Thyroid gland (tissue), 4 donors: Measurements from ENCODE around the gene METTL25B. TPM values are rescaled to one million over a fixed set of nuclear protein-coding genes. Genes with fewer than 3 reads are reported as not detected.

Source experiments
- DNase-seq, 2 donors: peaks; one replicate each; pipeline ENCODE4 v3.0.0-alpha.2; 2019
- H3K27ac ChIP-seq, 3 donors: fragments of 200-600 bp; sonication (generic); 1 replicate in 2 of 3; 2 replicates in 1 of 3; pipeline ENCODE4 v1.5.1; 2016 to 2019; ENCODE audit warnings: mild to moderate bottlenecking in 1 of 3, moderate library complexity in 1 of 3
- H3K27me3 ChIP-seq: fragments of 200-600 bp; sonication (generic); one replicate; pipeline ENCODE4 v1.5.1; 2019
- H3K36me3 ChIP-seq, 2 donors: fragments of 200-600 bp; sonication (generic); one replicate each; pipeline ENCODE4 v1.5.1; 2016 to 2019
- H3K4me1 ChIP-seq, 2 donors: fragments of 200-600 bp; sonication (generic); one replicate each; pipeline ENCODE4 v1.5.1; 2017 to 2019
- H3K4me3 ChIP-seq, 3 donors: fragments of 200-600 bp; sonication (generic); replicated peaks in 1 of 3; 1 replicate in 2 of 3; 2 replicates in 1 of 3; pipeline ENCODE4 v1.5.1; 2016; ENCODE audit warnings: mild to moderate bottlenecking in 1 of 3
- H3K9me3 ChIP-seq: fragments of 200-600 bp; sonication (generic); one replicate; pipeline ENCODE4 v1.5.1; 2017
- POLR2A ChIP-seq, 2 donors: fragments of 450-650 bp; IDR thresholded peaks; one replicate each; pipeline ENCODE4 v1.6.1; 2017; ENCODE audit warnings: antibody characterized with exemption in 2 of 2, mild to moderate bottlenecking in 2 of 2, moderate library complexity in 1 of 2
- WGBS, 2 donors: methylation state at CpG; one replicate each; pipeline ENCODE4 v1.1.5; 2017; 5-methylcytosine and 5-hydroxymethylcytosine counted together
- intact Hi-C: fragments of 100-400 bp; cut with DNase I; formaldehyde crosslinking; loops from one replicate; pipeline ENCODE4 v1.15.1; 2023
- total RNA-seq, 4 donors: library from RNA; depleted of rRNA; stranded (reverse); fragments of >200 nt; gene quantifications; one replicate each; pipeline ENCODE4 v1.2.3, GENCODE V29; 2016
- TF ChIP-seq, protein P1 (sequence below), 6 experiments: fragments of 200-600 bp in 3 of 6; fragments of 450-650 bp in 3 of 6; sonication (generic) in 3 of 6; IDR thresholded peaks; one replicate each; pipeline ENCODE4 v1.5.1; 2016 to 2019; ENCODE audit warnings: antibody characterized with exemption in 6 of 6, mild to moderate bottlenecking in 2 of 6, inconsistent platforms in 1 of 6, moderate library complexity in 1 of 6

The METTL25B gene
- total RNA-seq = 10 to 100 TPM; 15.5 to 33.4 (median 25.3) TPM

DNA sequence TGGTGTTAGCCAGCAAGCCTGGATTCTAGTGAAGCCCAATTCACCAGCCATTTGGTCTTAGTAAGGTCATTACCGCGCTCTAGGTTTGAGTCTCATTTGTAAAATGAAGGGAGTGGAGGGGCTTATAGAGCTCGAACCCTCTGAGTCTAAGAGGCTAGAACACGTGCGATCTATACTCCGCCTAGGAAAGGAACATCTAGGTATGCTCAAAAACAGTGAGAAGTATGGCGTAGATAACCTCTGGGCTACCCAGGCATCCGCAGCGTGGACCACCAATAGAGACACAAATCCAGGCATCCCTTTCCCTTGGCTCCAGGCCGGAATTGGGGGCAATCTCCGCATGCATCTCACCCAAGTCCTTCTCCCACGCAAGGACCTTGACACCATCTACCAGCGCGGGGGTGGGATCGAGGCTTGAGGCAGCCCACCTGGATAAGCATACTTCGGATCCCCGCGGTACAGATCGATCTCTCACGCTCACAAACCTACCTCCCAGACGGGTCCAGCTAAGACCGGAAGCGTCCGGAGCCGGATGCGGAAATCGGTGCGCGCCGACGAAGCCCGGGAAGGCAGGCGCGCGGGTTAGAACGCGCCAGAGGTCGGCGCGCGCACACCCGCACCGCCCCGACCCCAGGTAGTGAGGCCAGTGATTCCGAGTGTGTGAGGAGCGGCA lies at the start of gene METTL25B:
METTL25B (plus strand) TSS at position 544 of the 673 bp plus-strand sequence. CDS start 636 bp downstream, outside the sequence.
- H3K27ac ChIP-seq = peak within 1 kb of the TSS; percentile 95 to 97 (median 96)
- peak; percentile 80 to 84 for DNase-seq
- H3K4me3 ChIP-seq = peak within 1 kb of the TSS; percentile 66 to 94 (median 83)
- peaks cover 13 to 15% of the 10 kb centered on the region in 2 donors for H3K36me3 ChIP-seq
- H3K27me3 ChIP-seq = no peaks in the 10 kb centered on the region
- intact Hi-C loops = no loop called here
- H3K9me3 ChIP-seq = no peaks in the 10 kb centered on the region
- peaks cover 32 to 37% of the 10 kb centered on the region in 2 donors for H3K4me1 ChIP-seq
- TF ChIP-seq, protein P1, sequence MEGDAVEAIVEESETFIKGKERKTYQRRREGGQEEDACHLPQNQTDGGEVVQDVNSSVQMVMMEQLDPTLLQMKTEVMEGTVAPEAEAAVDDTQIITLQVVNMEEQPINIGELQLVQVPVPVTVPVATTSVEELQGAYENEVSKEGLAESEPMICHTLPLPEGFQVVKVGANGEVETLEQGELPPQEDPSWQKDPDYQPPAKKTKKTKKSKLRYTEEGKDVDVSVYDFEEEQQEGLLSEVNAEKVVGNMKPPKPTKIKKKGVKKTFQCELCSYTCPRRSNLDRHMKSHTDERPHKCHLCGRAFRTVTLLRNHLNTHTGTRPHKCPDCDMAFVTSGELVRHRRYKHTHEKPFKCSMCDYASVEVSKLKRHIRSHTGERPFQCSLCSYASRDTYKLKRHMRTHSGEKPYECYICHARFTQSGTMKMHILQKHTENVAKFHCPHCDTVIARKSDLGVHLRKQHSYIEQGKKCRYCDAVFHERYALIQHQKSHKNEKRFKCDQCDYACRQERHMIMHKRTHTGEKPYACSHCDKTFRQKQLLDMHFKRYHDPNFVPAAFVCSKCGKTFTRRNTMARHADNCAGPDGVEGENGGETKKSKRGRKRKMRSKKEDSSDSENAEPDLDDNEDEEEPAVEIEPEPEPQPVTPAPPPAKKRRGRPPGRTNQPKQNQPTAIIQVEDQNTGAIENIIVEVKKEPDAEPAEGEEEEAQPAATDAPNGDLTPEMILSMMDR (IDR thresholded peaks at IDR 0.05) = peak in 1 of 6 experiments; percentile 11
- TF ChIP-seq POLR2A (IDR thresholded peaks at IDR 0.05) = peak in 1 of 2 donors; percentile 56
- 1 to 2% methylated on average over 12 of the region's 46 CpGs for WGBS, 2 donors

DNA sequence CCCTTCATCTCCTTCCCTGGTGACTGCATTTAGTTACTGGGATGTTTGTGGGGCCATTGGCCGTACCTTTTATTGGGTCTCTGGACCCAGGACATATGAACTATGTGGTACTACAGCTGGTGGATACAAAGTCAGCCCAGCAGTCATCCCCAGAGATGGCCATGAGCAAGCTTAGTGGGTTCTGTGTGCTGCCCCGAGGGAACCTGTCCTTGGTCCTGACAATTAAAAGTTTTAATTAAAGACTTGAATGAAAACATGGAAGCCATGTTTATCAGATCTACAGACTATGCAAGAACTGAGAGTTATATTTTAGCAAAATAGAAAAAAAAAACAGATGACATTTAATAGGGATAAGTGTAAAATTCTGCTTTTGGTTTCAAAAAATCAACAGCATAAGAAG lies 48.2 kb upstream of the METTL25B start:
- H3K9me3 ChIP-seq = no peaks in the 10 kb centered on the region
- H3K4me3 ChIP-seq = no peak overlapping the region
- H3K27ac ChIP-seq = no peak overlapping the region
- H3K36me3 ChIP-seq = no peaks in the 10 kb centered on the region
- no peak for DNase-seq
- TF ChIP-seq POLR2A (IDR thresholded peaks at IDR 0.05) = no peak
- 68% methylated on average over 2 of the region's 2 CpGs for WGBS, 2 donors
- intact Hi-C loops = loop anchor here (10.0 kb wide), 1 partner anchor 205 kb away; no protein-coding TSS in a partner anchor
- H3K27me3 ChIP-seq = peaks cover 8% of the 10 kb centered on the region
- H3K4me1 ChIP-seq = peaks cover 8 to 12% of the 10 kb centered on the region in 2 donors

DNA sequence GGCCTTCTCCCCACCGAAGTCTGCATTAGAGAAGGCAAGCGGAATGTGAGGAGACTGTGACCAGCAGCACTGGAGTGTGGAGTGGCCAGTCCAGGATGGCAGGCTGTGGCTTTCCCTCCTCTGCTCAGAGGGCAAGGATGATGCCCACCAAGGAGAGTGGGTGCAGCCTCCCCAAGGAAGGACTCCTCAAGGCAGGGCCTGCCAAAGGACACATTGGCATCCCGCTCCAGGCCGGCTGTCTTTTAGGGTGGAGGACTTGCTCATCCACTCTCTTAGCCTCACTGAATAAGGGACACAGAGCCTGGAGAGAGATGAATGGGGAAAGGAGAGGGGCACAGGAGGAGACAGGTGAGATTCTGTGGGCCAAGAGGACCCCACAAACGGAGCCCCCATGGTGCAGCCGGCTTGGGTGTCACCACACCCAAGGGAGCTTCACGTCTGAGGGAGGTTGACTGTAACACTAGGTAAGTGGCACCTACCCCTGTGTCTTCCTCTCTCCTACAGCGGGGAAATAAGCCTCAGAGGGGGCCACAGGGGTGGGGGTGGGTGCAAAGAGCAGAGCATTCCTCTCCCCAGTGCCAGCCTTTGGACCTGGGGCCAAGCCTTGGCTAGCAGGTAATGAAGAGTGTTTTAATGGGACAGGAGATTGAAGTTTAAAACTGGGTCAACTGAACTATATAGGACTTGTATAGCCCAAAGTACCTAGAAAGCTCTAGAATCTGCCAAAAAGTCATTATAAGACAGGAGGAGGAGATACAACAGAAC lies 46.9 kb upstream of the METTL25B start:
- no peak overlapping the region for H3K27ac ChIP-seq
- peaks cover 8% of the 10 kb centered on the region for H3K27me3 ChIP-seq
- TF ChIP-seq, protein P1 (IDR thresholded peaks at IDR 0.05) = no peak
- TF ChIP-seq POLR2A (IDR thresholded peaks at IDR 0.05) = no peak
- peaks cover 8 to 12% of the 10 kb centered on the region in 2 donors for H3K4me1 ChIP-seq
- intact Hi-C loops = loop anchor here (10.0 kb wide), 1 partner anchor 203 kb away; no protein-coding TSS in a partner anchor
- H3K36me3 ChIP-seq = no peaks in the 10 kb centered on the region
- no peak for DNase-seq
- no peaks in the 10 kb centered on the region for H3K9me3 ChIP-seq
- WGBS, 2 donors = 73 to 76% methylated on average over 8 of the region's 8 CpGs
- no peak overlapping the region for H3K4me3 ChIP-seq

DNA sequence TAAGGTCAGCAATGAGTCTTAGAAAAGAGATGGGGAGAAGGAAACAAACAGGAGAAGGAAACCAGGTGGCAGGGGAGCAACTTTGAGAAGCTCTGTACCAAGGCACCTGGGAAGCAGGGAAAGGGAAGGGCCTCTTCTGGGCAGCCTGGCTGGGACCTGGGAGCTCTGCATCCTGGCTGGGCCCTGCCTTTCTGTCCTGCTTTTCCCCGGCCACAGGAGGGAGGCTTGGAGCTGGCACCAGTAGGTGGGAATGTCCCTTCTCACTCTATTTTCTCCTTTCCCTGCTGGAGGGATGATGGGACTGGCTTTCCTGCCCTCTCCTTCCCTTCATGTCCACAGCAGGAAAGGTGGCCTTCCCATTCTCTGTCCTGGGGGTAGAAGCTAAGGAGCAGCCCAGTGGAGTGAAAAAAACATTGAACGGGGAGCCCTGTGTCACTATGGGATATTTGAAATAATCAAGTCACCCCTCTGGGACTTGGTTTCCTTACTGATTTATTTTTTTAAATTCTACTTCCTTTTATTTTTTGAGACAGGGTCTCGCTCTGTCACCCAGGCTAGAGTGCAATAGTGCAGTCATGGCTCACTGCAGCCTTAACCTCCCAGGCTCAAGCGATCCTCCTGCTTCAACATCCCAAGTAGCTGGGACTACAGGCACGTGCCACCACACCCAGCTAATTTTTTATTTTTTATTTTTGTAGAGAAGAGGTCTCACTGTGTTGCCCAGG lies 45.9 kb upstream of the METTL25B start:
- no peak overlapping the region for H3K27ac ChIP-seq
- no peaks in the 10 kb centered on the region for H3K36me3 ChIP-seq
- H3K4me1 ChIP-seq = peaks cover 2 to 3% of the 10 kb centered on the region in 2 donors
- 55 to 60% methylated on average over 5 of the region's 5 CpGs for WGBS, 2 donors
- peaks cover 1% of the 10 kb centered on the region for H3K27me3 ChIP-seq
- no peak overlapping the region for H3K4me3 ChIP-seq
- no peak for DNase-seq
- intact Hi-C loops = loop anchor here (10.0 kb wide), 1 partner anchor 202 kb away; no protein-coding TSS in a partner anchor
- no peaks in the 10 kb centered on the region for H3K9me3 ChIP-seq
- no peak for TF ChIP-seq POLR2A (IDR thresholded peaks at IDR 0.05)
- TF ChIP-seq, protein P1 (IDR thresholded peaks at IDR 0.05) = no peak

DNA sequence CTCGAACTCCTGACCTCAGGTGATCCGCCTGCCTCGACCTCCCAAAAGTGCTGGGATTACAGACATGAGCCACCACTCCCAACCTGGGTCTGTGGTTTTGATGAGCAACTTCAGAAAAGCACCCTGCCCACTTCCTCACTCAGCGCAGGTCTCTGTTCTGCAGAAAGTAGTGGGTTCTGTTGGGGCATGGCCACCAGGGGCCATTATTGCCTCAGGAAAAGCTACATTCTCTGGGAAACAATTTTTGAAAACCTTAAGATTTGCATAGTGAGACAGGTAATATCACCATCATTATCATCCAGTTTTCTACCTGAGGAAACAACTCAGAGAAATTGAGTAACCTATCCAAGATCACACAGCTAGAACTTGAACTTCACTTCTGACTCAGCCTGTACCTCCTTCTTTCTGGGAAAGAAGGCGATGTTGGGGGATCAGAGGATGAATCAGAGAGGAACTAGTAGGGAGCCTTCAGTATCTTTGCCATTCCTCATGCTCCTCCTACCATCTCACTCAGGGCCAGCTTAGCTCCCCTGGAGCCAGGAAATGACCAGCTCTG lies 44.0 kb upstream of the METTL25B start:
- WGBS, 2 donors = 69 to 86% methylated on average over 5 of the region's 5 CpGs
- no peak for DNase-seq
- Histone ChIP-seq H3K27me3 (no peaks in the 10 kb centered on the region), H3K27ac (no peak overlapping the region), H3K4me3 (no peak overlapping the region), H3K9me3 (no peaks in the 10 kb centered on the region), H3K4me1 (peaks cover 0 to 3% of the 10 kb centered on the region in 2 donors), H3K36me3 (no peaks in the 10 kb centered on the region)
- no peak for TF ChIP-seq POLR2A (IDR thresholded peaks at IDR 0.05)
- TF ChIP-seq, protein P1 (IDR thresholded peaks at IDR 0.05) = no peak
- intact Hi-C loops = loop anchor here (10.0 kb wide), 1 partner anchor 200 kb away; no protein-coding TSS in a partner anchor
